Activated CD4-positive, alpha-beta T cell treated with anti-CD3 and anti-CD28 coated beads, Interleukin-2, Interleukin-6, amounts not matched to agents 100 ng/mL and 50 ng/mL, durations not matched to agents 16 hours and 8 hours (primary cell): ENCODE data around the gene SENP1.
A peak's percentile ranks its signal among the peaks of the same experiment; 100 is the strongest.

ENCODE experiments used
- DNase-seq: peaks from one replicate; pipeline ENCODE4 v3.0.0-alpha.2; 2020

The SENP1 gene

DNA sequence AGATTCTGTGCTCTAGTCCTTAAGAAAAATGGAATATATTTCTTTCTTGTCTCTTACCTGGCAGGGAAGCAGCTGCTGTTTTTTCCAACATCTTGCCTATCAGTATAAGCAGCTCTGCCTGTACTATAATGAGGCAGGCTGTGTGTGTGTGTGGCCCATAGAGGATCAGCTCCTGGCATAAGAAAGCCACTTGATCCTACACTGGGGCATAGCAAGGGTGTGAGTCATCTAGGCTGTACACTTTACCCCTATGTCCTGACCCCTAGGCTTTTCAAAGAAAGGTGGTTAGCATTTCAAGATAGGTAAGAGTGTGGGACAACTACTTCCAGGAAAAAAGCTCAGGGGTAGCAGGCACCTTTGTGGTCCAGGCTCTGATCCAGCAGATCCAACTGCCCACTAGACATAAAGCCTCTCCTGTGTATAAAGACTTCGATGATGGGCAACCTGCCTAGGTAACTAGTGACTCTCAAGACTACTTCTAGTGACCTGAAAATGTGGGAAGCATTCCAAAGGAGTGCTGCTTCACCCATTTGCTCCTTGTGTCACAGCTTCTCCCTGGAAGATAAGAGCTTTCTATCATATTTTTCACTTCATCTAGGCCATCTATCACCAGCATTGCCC lies 4.9 kb upstream of the SENP1 start:
- DNase-seq: no peak

DNA sequence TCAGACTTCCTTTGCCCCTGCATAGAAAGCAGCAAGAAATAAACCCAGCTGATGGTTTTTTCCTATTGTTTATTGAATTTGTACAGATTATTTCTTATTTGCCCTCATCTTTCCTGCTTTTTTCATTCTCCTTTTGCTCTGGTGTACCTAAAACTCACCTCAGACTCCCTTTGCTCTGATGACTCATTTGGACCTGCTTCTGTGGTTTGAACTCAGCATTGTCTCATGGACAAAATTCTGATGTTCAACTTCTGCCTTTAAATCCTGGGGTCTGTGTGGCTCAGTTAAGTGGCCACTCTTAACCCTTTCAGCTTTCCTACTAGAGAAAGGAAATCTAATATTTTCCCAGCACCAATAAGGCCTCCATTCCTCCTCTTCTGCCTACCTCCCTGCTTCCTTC lies 3.5 kb upstream of the SENP1 start:
- DNase-seq: peak; percentile 13

DNA sequence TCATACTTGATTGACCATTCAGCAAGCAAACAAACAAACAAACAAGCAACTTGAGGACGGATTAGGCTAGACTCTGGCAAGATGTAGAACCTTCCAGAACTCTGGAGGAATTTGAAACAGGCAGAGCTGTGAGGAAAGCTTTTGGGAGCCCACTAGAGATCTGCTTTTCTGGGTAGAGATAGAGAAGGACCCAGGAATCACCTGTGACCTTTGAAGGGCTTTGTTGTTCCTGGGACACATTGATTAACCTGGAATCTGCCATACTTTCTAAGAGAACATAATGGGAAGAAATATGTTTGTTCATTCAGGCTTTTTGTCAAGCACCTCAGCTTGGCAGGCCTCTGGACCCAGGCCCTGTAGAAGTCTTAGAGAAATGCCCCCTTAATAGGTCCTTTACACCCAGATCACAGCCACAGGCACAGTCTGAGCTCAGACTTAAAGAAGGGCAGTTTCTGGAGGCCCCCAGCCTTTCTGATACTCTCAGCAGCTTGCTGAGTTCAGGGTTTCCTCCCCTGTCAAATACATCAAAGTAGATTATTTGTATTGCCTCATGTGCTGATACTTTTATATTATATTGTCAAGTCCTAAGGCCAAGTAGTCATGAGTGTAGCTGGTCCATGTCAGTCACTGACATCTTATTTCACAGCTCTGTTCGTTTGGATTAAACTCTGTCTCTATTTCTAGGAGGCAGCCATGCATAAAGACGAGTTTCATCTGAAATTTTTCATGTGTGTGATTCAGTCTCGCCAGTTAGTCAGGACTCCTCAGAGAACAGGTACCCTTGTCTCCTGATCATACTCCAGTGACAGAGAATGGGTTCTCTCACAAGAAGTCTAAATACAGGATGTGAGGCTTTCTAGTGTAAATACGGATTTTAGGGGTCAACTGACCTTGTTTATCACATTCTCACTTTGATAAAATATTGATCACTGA lies 1.1 kb upstream of the SENP1 start:
- no peak for DNase-seq

DNA sequence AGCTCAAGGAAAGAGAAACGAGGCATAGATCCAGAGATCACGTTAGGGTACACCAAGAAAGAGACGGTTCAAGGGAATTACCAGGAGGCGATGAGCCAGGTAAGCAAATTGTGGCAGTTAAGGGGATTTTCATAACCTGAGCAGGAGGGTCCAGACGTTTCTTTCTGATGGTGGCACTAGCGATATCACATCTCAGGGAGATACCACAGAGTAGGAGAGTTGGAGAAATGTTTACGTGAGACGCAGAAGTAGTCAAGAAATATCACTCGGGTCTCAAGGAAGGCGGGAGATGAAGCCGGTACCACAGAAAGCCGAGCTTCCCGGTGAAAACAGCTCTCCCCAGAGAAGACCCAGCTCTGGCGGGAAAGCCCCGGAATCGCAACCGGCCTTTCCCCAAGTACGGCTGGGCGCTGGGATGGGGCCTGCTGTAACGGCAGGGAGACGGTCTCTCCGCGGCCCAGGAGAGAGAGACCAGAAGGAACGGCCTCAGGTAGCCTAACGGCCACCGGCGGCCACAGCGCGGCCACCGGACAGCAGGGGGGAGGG lies 485 bp downstream of the SENP1 start:
- DNase-seq: peak; percentile 44

DNA sequence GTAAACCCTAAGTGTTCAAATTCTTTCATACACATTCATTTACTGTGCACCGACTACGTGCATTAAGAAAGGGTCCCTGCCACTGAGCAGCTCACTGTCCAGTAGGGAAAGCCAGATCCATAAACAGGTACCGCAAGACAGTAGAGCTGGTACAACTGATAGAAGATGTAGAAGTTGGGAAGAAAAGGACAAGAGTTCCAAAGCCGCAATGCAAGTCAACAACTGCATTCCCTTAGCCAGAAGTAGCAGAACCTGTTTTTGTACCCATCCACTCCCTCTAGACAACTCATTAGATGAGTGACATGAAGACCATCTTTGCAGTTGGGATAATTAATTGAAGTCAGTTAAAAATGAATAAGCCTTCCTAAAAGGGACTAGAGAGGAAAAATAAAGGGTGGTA lies 1.3 kb downstream of the SENP1 start:
- no peak for DNase-seq

DNA sequence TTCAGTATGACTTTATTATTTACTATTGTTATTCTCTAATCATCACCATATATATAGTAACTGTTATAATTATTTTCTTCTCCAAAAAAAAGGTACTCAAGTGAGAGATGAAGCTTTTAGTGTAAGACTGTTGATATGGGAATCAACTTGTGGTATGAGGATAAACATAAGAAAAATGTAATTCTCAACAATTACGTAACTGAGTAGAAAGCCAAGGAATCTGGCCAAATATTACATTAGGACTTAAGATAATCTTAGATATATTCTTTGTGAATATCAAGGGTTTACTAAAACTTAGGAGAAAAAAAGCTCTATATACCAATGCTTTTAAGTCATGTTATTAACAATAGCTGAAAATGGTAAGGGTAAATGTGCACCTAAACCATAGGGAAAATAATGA lies 13.3 kb downstream of the SENP1 start:
- DNase-seq: no peak

DNA sequence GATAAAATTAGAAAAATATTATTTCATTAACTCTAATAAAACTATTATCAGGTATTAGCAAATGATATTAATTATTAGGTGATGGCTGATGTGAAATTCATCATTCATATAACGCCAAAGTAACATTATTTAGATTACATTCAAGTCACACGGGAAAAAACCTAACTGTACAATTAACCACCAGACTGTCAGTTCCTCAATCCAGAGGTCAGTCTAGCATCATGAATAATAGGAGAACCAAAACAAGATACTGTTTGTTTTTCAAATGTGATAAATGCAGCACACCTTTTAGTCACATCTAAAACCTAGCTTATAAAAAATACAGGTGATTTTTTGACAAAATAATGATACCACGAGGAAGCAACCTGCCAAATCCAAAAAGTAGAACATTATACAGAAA lies 19.6 kb downstream of the SENP1 start:
- DNase-seq: no peak

DNA sequence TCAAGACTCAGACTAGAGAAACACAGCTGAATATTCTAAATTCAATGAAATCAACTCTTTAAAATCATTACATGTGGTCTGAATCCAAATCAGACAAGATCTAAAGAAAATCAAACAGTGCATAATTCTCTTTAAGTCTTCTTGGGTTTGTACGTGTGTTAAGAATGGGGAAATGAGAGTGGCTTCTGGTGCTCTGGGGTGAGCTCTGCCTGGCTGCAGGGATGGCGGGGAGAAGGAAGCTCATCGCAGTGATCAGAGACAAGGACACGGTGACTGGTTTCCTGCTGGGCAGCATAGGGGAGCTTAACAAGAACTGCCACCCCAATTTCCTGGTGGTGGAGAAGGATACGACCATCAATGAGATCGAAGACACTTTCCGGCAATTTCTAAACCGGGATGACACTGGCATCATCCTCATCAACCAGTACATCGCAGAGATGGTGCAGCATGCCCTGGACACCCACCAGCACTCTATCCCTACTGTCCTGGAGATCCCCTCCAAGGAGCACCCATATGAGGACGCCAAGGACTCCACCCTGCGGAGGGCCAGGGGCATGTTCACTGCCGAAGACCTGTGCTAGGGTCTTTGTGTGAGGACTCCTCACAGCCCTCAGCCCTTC lies 20.9 kb downstream of the SENP1 start:
- no peak for DNase-seq

DNA sequence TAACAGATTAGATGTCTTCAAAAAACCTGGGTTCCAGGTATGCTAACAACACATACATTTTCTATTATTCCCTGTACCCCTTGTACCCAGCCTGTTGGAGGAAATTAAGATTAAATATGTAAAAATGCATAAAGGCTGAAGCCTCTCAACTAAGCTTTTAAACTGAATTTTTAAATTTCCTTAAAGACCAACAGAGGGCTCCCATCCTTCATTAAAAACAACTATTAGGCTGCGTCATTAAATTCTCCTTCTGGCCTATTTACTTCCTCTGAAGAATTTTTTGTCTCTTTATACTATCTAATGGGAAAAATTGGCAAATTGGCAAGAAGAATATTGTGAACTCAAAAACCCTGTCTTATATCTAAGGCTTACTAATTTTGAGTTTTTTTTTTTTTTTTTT lies 21.8 kb downstream of the SENP1 start:
- no peak for DNase-seq

DNA sequence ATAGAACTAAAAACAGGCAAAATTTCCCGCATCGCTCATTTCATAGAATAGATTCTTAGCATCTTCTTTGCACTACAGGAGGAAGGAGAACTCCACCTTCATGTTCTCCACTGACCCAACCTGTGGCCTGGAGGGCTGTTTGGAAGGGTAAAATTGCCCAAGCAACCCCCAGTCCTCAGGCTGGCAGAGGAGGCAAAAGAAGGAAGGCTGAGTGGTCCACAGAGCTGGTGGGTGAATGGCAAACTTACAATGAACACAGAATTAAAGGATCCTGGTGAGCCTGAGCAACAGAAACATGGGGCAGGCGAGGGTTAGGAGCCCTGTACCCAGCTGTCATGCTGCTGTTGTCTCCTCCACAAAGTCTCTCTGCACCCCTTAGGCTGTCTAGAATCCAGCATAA lies 25.1 kb downstream of the SENP1 start:
- no peak for DNase-seq

DNA sequence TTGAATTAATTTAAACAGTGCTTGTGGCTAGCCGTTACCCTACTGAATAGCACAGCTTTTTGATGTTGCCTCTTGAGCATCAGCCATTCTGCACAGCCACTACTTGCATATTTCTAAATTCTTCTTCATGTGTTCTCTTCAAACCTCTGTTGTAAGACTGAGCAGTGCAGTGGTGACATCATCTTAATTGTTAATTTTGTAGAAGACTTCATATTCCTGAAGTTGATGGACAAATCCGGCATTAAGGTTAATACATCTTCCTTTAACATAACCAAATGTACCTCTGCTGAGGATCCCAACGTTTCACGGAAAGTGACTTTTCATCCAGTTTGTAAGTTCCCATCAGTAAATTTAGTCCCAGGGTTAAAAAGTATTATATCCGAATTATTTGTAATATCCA lies 25.6 kb downstream of the SENP1 start:
- DNase-seq: no peak

DNA sequence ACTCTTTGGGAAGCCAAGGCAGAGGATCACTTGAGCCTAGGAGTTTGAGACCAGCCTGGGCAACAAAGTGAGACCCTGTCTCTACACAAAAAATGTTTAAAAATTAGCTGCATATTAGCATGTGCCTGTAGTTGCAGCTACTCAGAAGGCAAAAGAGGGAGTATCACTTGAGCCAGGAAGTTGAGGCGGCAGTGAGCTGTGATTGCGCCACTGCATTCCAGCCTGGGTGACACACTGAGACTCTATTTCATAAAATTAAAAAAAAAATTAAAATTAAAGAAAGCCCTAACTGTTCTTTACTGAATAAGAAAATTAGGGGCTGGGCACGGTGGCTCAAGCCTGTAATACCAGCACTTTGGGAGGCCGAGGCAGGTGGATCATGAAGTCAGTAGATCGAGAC lies 27.0 kb downstream of the SENP1 start:
- DNase-seq: no peak

DNA sequence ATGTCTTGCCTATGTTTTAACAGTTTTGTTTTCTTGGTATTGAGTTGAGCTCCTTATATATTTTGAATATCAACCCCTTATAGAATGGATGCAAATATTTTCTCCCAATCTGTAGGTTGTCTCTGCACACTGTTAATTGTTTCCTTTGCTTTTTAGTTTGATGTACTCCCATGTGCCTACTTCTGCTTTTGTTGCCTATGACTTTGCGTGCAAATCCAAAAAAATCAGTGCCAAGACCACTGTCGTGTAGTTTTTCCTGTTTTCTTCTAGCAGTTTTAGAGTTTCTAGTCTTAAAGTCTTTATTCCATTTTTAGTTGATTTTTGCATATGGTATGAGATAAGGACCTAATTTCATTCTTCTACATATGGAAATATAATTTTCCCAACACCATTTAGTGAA lies 28.8 kb downstream of the SENP1 start:
- DNase-seq: no peak

DNA sequence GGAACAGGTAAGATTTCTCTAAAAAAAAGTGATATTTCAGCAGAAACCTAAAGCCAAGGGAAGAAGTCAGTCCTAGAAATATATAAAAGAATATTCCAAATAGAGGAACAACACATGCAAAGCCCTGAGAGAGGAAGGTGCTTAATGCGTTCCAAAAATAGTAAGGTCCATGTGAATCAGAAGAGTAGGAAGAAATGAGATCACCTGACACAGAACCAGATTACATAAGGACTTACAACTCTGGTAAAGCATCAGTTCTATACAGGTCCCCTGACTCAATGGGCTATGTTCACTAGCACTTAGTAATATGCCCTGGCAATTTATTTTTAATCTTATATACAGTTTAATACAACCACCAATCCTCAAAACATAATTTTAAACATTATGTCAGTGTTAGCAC lies 30.0 kb downstream of the SENP1 start:
- DNase-seq: no peak

DNA sequence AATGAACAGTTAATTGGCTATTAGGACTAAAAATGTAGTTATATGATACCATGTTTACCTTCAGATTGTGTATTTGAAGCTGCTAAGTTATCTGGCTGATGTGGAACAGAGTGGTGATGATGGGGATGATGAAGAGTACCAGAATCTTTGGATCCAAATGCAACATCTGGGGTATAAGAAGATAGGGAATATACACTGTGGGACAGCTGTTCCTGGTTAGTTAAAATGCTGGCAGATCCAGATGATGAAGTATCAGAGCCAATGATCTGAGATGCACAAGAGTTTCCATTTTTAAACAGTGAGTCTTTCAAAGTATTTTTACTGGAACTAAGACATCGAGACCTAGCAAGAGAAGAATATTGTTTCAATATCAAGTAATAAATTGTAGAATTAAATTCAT lies 31.6 kb downstream of the SENP1 start:
- DNase-seq: no peak

DNA sequence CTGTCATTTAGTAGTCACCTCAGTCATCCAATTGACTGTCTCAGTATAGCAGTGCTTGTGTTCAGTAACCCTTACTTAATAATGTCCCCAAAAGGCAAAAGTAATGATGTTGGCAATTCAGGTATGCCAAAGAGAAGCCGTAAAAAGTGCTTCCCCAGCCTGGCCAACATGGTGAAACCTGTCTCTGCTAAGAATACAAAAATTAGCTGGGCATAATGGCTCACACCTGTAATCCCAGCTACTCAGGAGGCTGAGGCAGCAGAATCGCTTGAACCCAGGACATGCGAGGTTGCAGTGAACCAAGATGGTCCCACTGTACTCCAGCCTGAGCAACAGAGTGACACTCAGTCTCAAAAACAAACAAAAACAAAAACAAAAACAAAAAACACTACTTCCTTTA lies 33.6 kb downstream of the SENP1 start:
- no peak for DNase-seq

DNA sequence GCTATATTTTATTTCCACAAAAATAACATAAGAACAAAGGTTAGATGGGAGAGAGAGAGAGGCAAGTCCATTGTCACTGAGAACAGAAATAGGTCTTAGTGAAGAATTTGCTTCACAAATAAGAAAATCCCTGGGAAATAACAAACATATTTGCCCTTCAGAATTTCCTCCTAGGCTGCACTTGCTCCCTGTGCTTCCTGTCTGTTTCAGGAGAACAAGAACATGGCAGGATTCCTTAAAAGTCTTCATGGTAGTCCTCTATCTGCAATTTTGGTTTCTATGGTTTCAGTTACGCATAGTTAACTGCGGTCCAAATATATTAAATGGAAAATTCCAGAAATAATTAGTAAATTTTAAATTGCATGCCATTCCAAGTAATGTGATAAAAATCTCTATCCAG lies 34.1 kb downstream of the SENP1 start:
- DNase-seq: no peak

DNA sequence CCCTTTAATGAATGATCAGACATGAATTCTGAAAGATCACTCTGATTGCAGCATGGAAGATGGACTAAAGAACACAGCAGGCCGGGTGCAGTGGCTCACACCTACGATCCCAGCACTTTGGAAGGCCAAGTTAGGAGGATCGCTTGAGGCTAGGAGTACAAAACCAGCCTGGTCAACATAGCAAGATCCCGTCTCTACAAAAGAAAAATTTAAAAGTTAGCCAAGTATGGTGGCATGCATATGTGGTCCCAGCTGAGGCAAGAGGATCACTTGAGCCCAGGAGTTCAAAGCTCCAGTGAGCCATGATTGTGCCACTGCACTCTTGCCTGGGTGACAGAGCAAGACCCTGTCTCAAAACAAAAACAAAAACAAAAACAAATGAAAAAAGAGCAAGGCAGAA lies 35.1 kb downstream of the SENP1 start:
- no peak for DNase-seq

DNA sequence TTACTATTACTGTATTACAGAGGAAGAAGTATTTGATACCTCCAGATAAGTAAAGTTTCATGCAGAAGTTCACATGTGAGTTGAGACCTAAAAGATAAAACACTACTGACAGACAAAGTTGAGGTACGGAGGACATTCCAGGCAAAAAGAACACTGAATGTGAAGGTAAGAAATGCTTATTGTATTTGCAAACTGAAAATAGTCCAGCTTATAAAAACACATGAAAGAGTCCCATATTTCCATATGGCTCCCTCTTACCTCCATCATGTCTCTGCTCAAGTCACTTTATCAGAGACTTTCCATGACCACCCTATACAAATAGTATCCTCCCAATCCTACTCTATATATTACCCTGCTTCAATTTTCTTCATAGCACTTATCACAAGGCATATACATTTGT lies 35.8 kb downstream of the SENP1 start:
- no peak for DNase-seq

DNA sequence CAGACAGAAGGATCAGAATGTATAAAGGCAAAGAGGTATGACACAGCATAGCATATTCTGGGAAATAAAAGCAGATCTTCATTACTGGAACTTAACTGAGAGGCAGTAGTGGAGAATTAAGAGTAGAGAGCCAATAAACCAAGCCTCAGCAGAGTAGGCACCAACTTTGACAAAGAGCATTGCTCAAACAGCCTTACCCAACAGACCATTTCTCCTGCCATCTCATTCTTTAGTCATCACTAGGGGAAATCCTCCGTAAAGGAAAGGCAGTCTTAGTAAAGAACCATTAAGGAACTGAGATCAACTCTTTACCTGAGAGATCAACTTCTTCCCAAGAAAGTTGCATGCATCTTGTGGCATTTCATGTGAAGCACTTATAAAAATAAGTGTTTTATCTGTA lies 36.6 kb downstream of the SENP1 start:
- no peak for DNase-seq

DNA sequence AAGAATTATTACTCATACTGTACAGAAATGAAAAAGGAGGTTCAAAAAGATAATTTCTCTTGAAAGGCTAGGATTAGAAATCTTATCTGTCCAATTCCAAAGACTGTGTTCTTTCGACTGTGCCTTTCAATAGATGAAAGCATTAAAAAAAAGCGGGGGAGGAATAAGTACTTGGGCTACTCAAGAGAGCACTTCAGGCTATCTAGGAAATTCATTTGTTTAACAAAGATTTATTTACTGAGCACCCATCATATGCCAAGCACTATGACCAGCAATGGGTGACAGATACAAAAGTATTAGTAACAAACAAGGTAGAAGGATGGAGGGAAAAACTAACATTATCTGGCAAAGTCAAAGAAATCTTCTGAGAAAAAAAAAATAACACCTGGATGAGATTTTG lies 37.4 kb downstream of the SENP1 start:
- DNase-seq: no peak

DNA sequence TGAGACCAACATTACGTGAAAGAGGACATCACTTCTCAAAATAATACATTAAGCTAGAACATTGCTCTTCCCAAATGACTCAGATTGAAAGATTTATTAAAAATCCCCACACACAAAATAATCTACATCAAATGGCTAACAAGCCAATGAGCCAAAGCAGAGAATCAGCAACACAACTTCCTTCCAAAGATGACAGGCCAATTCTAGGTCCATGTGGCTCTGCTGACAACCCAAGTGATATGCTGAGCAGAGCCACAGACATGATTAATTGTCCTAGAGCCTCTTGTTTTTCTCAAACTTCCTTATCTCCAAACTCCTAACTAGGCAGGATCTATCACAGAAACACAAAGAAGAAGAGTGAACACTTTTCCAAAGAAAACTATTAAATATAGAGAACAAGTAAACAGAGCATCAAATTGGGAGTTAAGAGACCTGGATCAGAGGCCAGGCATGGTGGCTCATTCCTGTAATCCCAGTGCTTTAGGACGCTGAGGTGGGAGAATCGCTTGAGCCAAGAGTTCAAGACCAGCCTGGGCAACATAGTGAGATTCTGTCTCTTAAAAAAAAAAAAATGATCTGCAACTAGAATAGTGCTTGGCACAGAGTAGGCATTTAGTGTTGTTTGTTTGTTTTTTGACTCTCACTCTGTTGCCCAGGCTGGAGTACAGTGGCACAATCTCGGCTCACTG lies 38.5 kb downstream of the SENP1 start:
- no peak for DNase-seq

DNA sequence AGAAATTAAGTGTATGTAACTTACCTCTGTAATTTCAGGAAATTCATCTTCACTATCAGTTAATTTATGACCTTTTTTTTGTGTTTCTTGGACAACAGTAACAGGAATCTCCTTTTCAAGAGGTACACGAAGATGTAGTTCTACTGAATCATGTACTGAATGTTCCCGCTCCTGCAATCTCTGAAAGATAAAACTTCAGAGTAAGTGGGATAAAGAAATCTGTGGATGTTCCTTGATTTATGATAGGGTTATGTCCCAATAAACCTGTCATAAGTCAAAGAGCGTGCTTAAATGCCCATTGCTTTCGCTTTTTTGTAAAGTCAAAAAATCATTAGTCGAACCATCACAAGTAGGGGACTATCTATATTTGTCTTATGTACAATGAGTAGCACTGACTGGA lies 40.8 kb downstream of the SENP1 start:
- no peak for DNase-seq
